ENCODE data around the gene ZNF711. TPM values are rescaled to one million over a fixed set of nuclear protein-coding genes. Genes with fewer than 3 reads are reported as not detected.

ZNF711 gene
- 6.6 TPM for polyA plus RNA-seq (2013, experiment 1 of 2)
- 6.6 TPM for polyA plus RNA-seq (2013, experiment 2 of 2)

- Histone ChIP-seq H3K36me3 (ENCODE audit: control insufficient read depth in 1 of 2, insufficient read depth in 2 of 2, low read depth in 1 of 2, low read length in 2 of 2) (no peaks in the 10 kb centered on the region), H3K79me1 (replicated peaks; ENCODE audit: low read length, poor library complexity, severe bottlenecking) (no peaks in the 10 kb centered on the region), H2AK5ac (ENCODE audit: low read length, severe bottlenecking) (no peak within 1 kb of the TSS), H3K9me3 (ENCODE audit: control insufficient read depth, low read length) (no peaks in the 10 kb centered on the region), H3K4me2 (ENCODE audit: low read length, poor library complexity, severe bottlenecking) (peak within 1 kb of the TSS; percentile 65), H3K4me3 (ENCODE audit: insufficient read depth in 1 of 2, low read depth in 1 of 2, low read length in 2 of 2) (peak within 1 kb of the TSS; percentile 67 to 69), H3K4me1 (ENCODE audit: control insufficient read depth, insufficient read depth, low read depth, low read length) (no peaks in the 10 kb centered on the region), H2AFZ (ENCODE audit: low read depth, low read length) (peak within 1 kb of the TSS; percentile 53), H3K27ac (ENCODE audit: low read length, poor library complexity, severe bottlenecking) (no peak within 1 kb of the TSS), H3K14ac (ENCODE audit: low read length in 2 of 2) (peak within 1 kb of the TSS in 1 of 2 experiments; percentile 41), H4K91ac (ENCODE audit: low read length) (peak within 1 kb of the TSS; percentile 59), H3K23ac (ENCODE audit: low read length in 2 of 2) (no peak within 1 kb of the TSS), H3K18ac (ENCODE audit: low read depth in 1 of 2, low read length in 2 of 2) (peak within 1 kb of the TSS in 1 of 2 experiments; percentile 73), H4K8ac (ENCODE audit: low read length) (peak within 1 kb of the TSS; percentile 42), H2BK12ac (ENCODE audit: low read length in 2 of 2) (no peak within 1 kb of the TSS), H3K4ac (ENCODE audit: low read depth in 1 of 2, low read length in 2 of 2) (peak within 1 kb of the TSS in 1 of 2 experiments; percentile 67), H2BK120ac (ENCODE audit: low read depth, low read length) (no peak within 1 kb of the TSS), H2BK5ac (ENCODE audit: low read depth, low read length, poor library complexity, severe bottlenecking) (no peak within 1 kb of the TSS), H3K9ac (ENCODE audit: low read length) (peak within 1 kb of the TSS; percentile 59), H3K27me3 (ENCODE audit: control insufficient read depth in 1 of 2, insufficient read depth in 1 of 2, low read length in 2 of 2) (peaks cover 0 to 6% of the 10 kb centered on the region in 2 experiments), H2BK15ac (ENCODE audit: low read depth, poor library complexity, severe bottlenecking) (no peak within 1 kb of the TSS)
- peak; percentile 72 for DNase-seq
- WGBS = under 1% methylated on average over 44 of the region's 65 CpGs
Observed at GRCh38 chrX:85243761-85244449, at the start of gene ZNF711, which contains the start of gene SATL1. Gene ZNF711, plus strand, starts transcription at chrX:85243991. Its CDS starts 3,582 bp downstream, at chrX:85247573. Gene SATL1, minus strand, starts transcription at chrX:85243779. Its CDS starts 134,811 bp downstream, at chrX:85108968.

DNA sequence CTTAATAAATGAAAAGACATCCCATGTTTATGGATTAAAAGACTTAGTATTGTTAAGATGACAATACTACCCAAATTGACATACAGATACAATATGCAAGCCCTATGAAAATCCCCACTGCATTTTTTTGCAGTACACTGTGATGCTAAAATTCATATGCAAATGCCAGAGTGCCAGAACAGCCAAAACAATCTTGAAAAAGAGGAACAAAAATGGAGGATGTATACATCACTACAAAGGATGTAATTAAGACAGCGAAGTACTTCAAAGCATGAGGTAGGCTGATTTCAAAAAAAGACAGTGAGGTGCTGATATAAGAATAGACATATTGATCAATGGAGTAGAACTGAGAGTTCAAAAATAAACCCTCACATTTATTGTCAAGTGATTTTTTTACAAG, 47.5 kb upstream of the ZNF711 start:
- no peaks in the 10 kb centered on the region for H3K4me1 ChIP-seq (ENCODE audit: control insufficient read depth, insufficient read depth, low read depth, low read length)
- no peak overlapping the region for H2BK120ac ChIP-seq (ENCODE audit: low read depth, low read length)
- H3K9ac ChIP-seq (ENCODE audit: low read length) = no peak overlapping the region
- H3K4ac ChIP-seq (ENCODE audit: low read depth in 1 of 2, low read length in 2 of 2) = no peak overlapping the region
- H2BK5ac ChIP-seq (ENCODE audit: low read depth, low read length, poor library complexity, severe bottlenecking) = no peak overlapping the region
- H3K27me3 ChIP-seq (ENCODE audit: control insufficient read depth in 1 of 2, insufficient read depth in 1 of 2, low read length in 2 of 2) = no peaks in the 10 kb centered on the region
- no peak overlapping the region for H3K14ac ChIP-seq (ENCODE audit: low read length in 2 of 2)
- H3K27ac ChIP-seq (ENCODE audit: low read length, poor library complexity, severe bottlenecking) = no peak overlapping the region
- H4K91ac ChIP-seq (ENCODE audit: low read length) = no peak overlapping the region
- DNase-seq = no peak
- H3K23ac ChIP-seq (ENCODE audit: low read length in 2 of 2) = no peak overlapping the region
- no peak overlapping the region for H3K4me3 ChIP-seq (ENCODE audit: insufficient read depth in 1 of 2, low read depth in 1 of 2, low read length in 2 of 2)
- no peak overlapping the region for H4K8ac ChIP-seq (ENCODE audit: low read length)
- H3K4me2 ChIP-seq (ENCODE audit: low read length, poor library complexity, severe bottlenecking) = no peak overlapping the region
- no peak overlapping the region for H2BK12ac ChIP-seq (ENCODE audit: low read length in 2 of 2)
- no peak overlapping the region for H2AK5ac ChIP-seq (ENCODE audit: low read length, severe bottlenecking)
- H3K79me1 ChIP-seq (replicated peaks; ENCODE audit: low read length, poor library complexity, severe bottlenecking) = no peaks in the 10 kb centered on the region
- no peaks in the 10 kb centered on the region for H3K9me3 ChIP-seq (ENCODE audit: control insufficient read depth, low read length)
- H3K36me3 ChIP-seq (ENCODE audit: control insufficient read depth in 1 of 2, insufficient read depth in 2 of 2, low read depth in 1 of 2, low read length in 2 of 2) = no peaks in the 10 kb centered on the region
- H2AFZ ChIP-seq (ENCODE audit: low read depth, low read length) = no peak overlapping the region
- WGBS = 100% methylated on average over 1 of the region's 1 CpG
- H2BK15ac ChIP-seq (ENCODE audit: low read depth, poor library complexity, severe bottlenecking) = no peak overlapping the region
- no peak overlapping the region for H3K18ac ChIP-seq (ENCODE audit: low read depth in 1 of 2, low read length in 2 of 2)

GRCh38 chrX:85203461-85203970, 40.3 kb upstream of the ZNF711 start:
- H3K23ac ChIP-seq (ENCODE audit: low read length in 2 of 2) = no peak overlapping the region
- no peak overlapping the region for H2AFZ ChIP-seq (ENCODE audit: low read depth, low read length)
- H3K4me3 ChIP-seq (ENCODE audit: insufficient read depth in 1 of 2, low read depth in 1 of 2, low read length in 2 of 2) = no peak overlapping the region
- H3K4me2 ChIP-seq (ENCODE audit: low read length, poor library complexity, severe bottlenecking) = no peak overlapping the region
- no peak overlapping the region for H2BK12ac ChIP-seq (ENCODE audit: low read length in 2 of 2)
- no peak overlapping the region for H3K9ac ChIP-seq (ENCODE audit: low read length)
- no peaks in the 10 kb centered on the region for H3K4me1 ChIP-seq (ENCODE audit: control insufficient read depth, insufficient read depth, low read depth, low read length)
- no peak overlapping the region for H4K91ac ChIP-seq (ENCODE audit: low read length)
- no peaks in the 10 kb centered on the region for H3K79me1 ChIP-seq (replicated peaks; ENCODE audit: low read length, poor library complexity, severe bottlenecking)
- H3K27ac ChIP-seq (ENCODE audit: low read length, poor library complexity, severe bottlenecking) = no peak overlapping the region
- no peak overlapping the region for H2BK15ac ChIP-seq (ENCODE audit: low read depth, poor library complexity, severe bottlenecking)
- H3K9me3 ChIP-seq (ENCODE audit: control insufficient read depth, low read length) = no peaks in the 10 kb centered on the region
- 88% methylated on average over 7 of the region's 8 CpGs for WGBS
- H3K18ac ChIP-seq (ENCODE audit: low read depth in 1 of 2, low read length in 2 of 2) = no peak overlapping the region
- no peak for DNase-seq
- no peak overlapping the region for H4K8ac ChIP-seq (ENCODE audit: low read length)
- no peak overlapping the region for H3K14ac ChIP-seq (ENCODE audit: low read length in 2 of 2)
- no peak overlapping the region for H2BK5ac ChIP-seq (ENCODE audit: low read depth, low read length, poor library complexity, severe bottlenecking)
- H2BK120ac ChIP-seq (ENCODE audit: low read depth, low read length) = no peak overlapping the region
- H3K4ac ChIP-seq (ENCODE audit: low read depth in 1 of 2, low read length in 2 of 2) = no peak overlapping the region
- H3K27me3 ChIP-seq (ENCODE audit: control insufficient read depth in 1 of 2, insufficient read depth in 1 of 2, low read length in 2 of 2) = no peaks in the 10 kb centered on the region
- H2AK5ac ChIP-seq (ENCODE audit: low read length, severe bottlenecking) = no peak overlapping the region
- H3K36me3 ChIP-seq (ENCODE audit: control insufficient read depth in 1 of 2, insufficient read depth in 2 of 2, low read depth in 1 of 2, low read length in 2 of 2) = no peaks in the 10 kb centered on the region

GRCh38 chrX:85213792-85214530, 29.8 kb upstream of the ZNF711 start:
- H2BK15ac ChIP-seq (ENCODE audit: low read depth, poor library complexity, severe bottlenecking) = no peak overlapping the region
- no peak overlapping the region for H2BK5ac ChIP-seq (ENCODE audit: low read depth, low read length, poor library complexity, severe bottlenecking)
- no peaks in the 10 kb centered on the region for H3K9me3 ChIP-seq (ENCODE audit: control insufficient read depth, low read length)
- no peak overlapping the region for H4K91ac ChIP-seq (ENCODE audit: low read length)
- H2AFZ ChIP-seq (ENCODE audit: low read depth, low read length) = no peak overlapping the region
- H4K8ac ChIP-seq (ENCODE audit: low read length) = no peak overlapping the region
- H3K18ac ChIP-seq (ENCODE audit: low read depth in 1 of 2, low read length in 2 of 2) = no peak overlapping the region
- H3K27ac ChIP-seq (ENCODE audit: low read length, poor library complexity, severe bottlenecking) = no peak overlapping the region
- H3K4ac ChIP-seq (ENCODE audit: low read depth in 1 of 2, low read length in 2 of 2) = no peak overlapping the region
- H2BK12ac ChIP-seq (ENCODE audit: low read length in 2 of 2) = no peak overlapping the region
- H3K14ac ChIP-seq (ENCODE audit: low read length in 2 of 2) = no peak overlapping the region
- 58% methylated on average over 2 of the region's 3 CpGs for WGBS
- H3K23ac ChIP-seq (ENCODE audit: low read length in 2 of 2) = no peak overlapping the region
- no peaks in the 10 kb centered on the region for H3K27me3 ChIP-seq (ENCODE audit: control insufficient read depth in 1 of 2, insufficient read depth in 1 of 2, low read length in 2 of 2)
- no peaks in the 10 kb centered on the region for H3K36me3 ChIP-seq (ENCODE audit: control insufficient read depth in 1 of 2, insufficient read depth in 2 of 2, low read depth in 1 of 2, low read length in 2 of 2)
- no peak overlapping the region for H2BK120ac ChIP-seq (ENCODE audit: low read depth, low read length)
- no peak overlapping the region for H3K4me2 ChIP-seq (ENCODE audit: low read length, poor library complexity, severe bottlenecking)
- H3K9ac ChIP-seq (ENCODE audit: low read length) = no peak overlapping the region
- H3K4me3 ChIP-seq (ENCODE audit: insufficient read depth in 1 of 2, low read depth in 1 of 2, low read length in 2 of 2) = no peak overlapping the region
- no peak overlapping the region for H2AK5ac ChIP-seq (ENCODE audit: low read length, severe bottlenecking)
- H3K4me1 ChIP-seq (ENCODE audit: control insufficient read depth, insufficient read depth, low read depth, low read length) = no peaks in the 10 kb centered on the region
- DNase-seq = no peak
- H3K79me1 ChIP-seq (replicated peaks; ENCODE audit: low read length, poor library complexity, severe bottlenecking) = no peaks in the 10 kb centered on the region

All from mesenchymal stem cell (in vitro differentiated cells and primary cell).